GM15510 (cell line): ENCODE data around the gene GALNT12.

Experiments used
- POLR2A ChIP-seq: IDR thresholded peaks from 3 replicates; pipeline ENCODE4 v1.6.1; 2011; ENCODE audit warnings: borderline replicate concordance; ENCODE audit not compliant: insufficient read length; ENCODE audit errors: extremely low read depth

Gene GALNT12

GRCh38 chr9:98834386-98834785 lies 26.9 kb downstream of the GALNT12 start:
- no peak for TF ChIP-seq POLR2A

- TF ChIP-seq POLR2A = no peak
Measured at GRCh38 chr9:98836206-98836605, 28.7 kb downstream of the GALNT12 start.

- no peak for TF ChIP-seq POLR2A
Measured at GRCh38 chr9:98837516-98837915, 30.0 kb downstream of the GALNT12 start.

- no peak for TF ChIP-seq POLR2A
Measured at GRCh38 chr9:98838155-98838867, 30.8 kb downstream of the GALNT12 start.

- no peak for TF ChIP-seq POLR2A
Measured at GRCh38 chr9:98838868-98839565, 31.5 kb downstream of the GALNT12 start.

GRCh38 chr9:98839724-98840123 lies 32.3 kb downstream of the GALNT12 start:
- no peak for TF ChIP-seq POLR2A

GRCh38 chr9:98842510-98842909 lies 35.0 kb downstream of the GALNT12 start:
- no peak for TF ChIP-seq POLR2A

GRCh38 chr9:98846081-98846480 lies 38.6 kb downstream of the GALNT12 start:
- no peak for TF ChIP-seq POLR2A

- no peak for TF ChIP-seq POLR2A
Measured at GRCh38 chr9:98846879-98847278, 39.4 kb downstream of the GALNT12 start.

GRCh38 chr9:98848450-98849149 lies 41.1 kb downstream of the GALNT12 start:
- no peak for TF ChIP-seq POLR2A

GRCh38 chr9:98849563-98849962 lies 42.1 kb downstream of the GALNT12 start:
- TF ChIP-seq POLR2A = no peak

- TF ChIP-seq POLR2A = no peak
Measured at GRCh38 chr9:98850851-98851729, 43.6 kb downstream of the GALNT12 start.

GRCh38 chr9:98851730-98852459 lies 44.4 kb downstream of the GALNT12 start:
- TF ChIP-seq POLR2A = no peak

GRCh38 chr9:98852460-98852734 lies 44.9 kb downstream of the GALNT12 start:
- TF ChIP-seq POLR2A = no peak
